GM19397 (cell line): ENCODE data around the gene HEMK1.

Source experiments
- ATAC-seq: cut with Tn5 transposase; IDR thresholded peaks from one replicate; pipeline ENCODE4 v1.9.1; 2021; ENCODE audit warnings: mild to moderate bottlenecking, moderate library complexity; ENCODE audit not compliant: unreplicated experiment

HEMK1 gene

GRCh38 chr3:50568947-50569749, at the start of gene HEMK1:
HEMK1 (plus strand) TSS chr3:50569522; CDS start chr3:50571105, 1,583 bp downstream.
- ATAC-seq, result peak; percentile 61

GRCh38 chr3:50520849-50521248, 48.5 kb upstream of the HEMK1 start:
- no peak for ATAC-seq

GRCh38 chr3:50521572-50521971, 47.8 kb upstream of the HEMK1 start:
- no peak for ATAC-seq

- no peak for ATAC-seq
Measured at GRCh38 chr3:50523279-50523811, 46.0 kb upstream of the HEMK1 start.

GRCh38 chr3:50524746-50525145, 44.6 kb upstream of the HEMK1 start:
- no peak for ATAC-seq

GRCh38 chr3:50525191-50525910, 44.0 kb upstream of the HEMK1 start:
- ATAC-seq, result no peak

GRCh38 chr3:50525987-50526386, 43.3 kb upstream of the HEMK1 start:
- no peak for ATAC-seq

GRCh38 chr3:50530001-50530970, 39.0 kb upstream of the HEMK1 start:
- no peak for ATAC-seq

- no peak for ATAC-seq
Measured at GRCh38 chr3:50531201-50531600, 38.1 kb upstream of the HEMK1 start.

GRCh38 chr3:50532062-50532705, 37.1 kb upstream of the HEMK1 start:
- no peak for ATAC-seq

- ATAC-seq, result no peak
Measured at GRCh38 chr3:50533316-50533715, 36.0 kb upstream of the HEMK1 start.

- no peak for ATAC-seq
Measured at GRCh38 chr3:50533807-50534461, 35.4 kb upstream of the HEMK1 start.

GRCh38 chr3:50534681-50535330, 34.5 kb upstream of the HEMK1 start:
- no peak for ATAC-seq

GRCh38 chr3:50536471-50537180, 32.7 kb upstream of the HEMK1 start:
- no peak for ATAC-seq

GRCh38 chr3:50537421-50538129, 31.7 kb upstream of the HEMK1 start:
- no peak for ATAC-seq

GRCh38 chr3:50539356-50540286, 29.7 kb upstream of the HEMK1 start:
- ATAC-seq, result no peak
